Neural cell (in vitro differentiated cells): ENCODE data around the gene PTN. TPM values are rescaled to one million over a fixed set of nuclear protein-coding genes. Genes with fewer than 3 reads are reported as not detected.

Experiments
- H2AFZ ChIP-seq: fragments of 200-600, 300-800 bp; sonication (generic), shearing (Covaris generic); 2 replicates; pipeline ENCODE4 v1.6.0; 2014; ENCODE audit warnings: low read depth, mild to moderate bottlenecking, antibody characterized with exemption, low read length, moderate library complexity
- H3F3A ChIP-seq: fragments of 200-600 bp; shearing (Covaris generic); 2 replicates; pipeline ENCODE4 v1.6.1; 2016; ENCODE audit warnings: mild to moderate bottlenecking, moderate library complexity, mixed read lengths, antibody characterized with exemption, low read length; ENCODE audit not compliant: insufficient read depth, poor library complexity, severe bottlenecking
- H3K27ac ChIP-seq: fragments of 200-600, 300-800 bp; sonication (generic), shearing (Covaris generic); 2 replicates; pipeline ENCODE4 v1.5.1; 2014; ENCODE audit warnings: mild to moderate bottlenecking, low read length, moderate library complexity
- H3K27me3 ChIP-seq: fragments of 300-800, 200-600 bp; sonication (generic), shearing (Covaris generic); 2 replicates; pipeline ENCODE4 v1.6.0; 2014; ENCODE audit warnings: mild to moderate bottlenecking, low read depth, low read length, moderate library complexity; ENCODE audit not compliant: insufficient read depth
- H3K36me3 ChIP-seq: fragments of 300-800, 200-600 bp; sonication (generic), shearing (Covaris generic); 2 replicates; pipeline ENCODE4 v1.5.1; 2014; ENCODE audit warnings: mild to moderate bottlenecking, antibody characterized with exemption, low read length, moderate library complexity; ENCODE audit not compliant: insufficient read depth
- H3K4me2 ChIP-seq: fragments of 300-800, 200-600 bp; sonication (generic), shearing (Covaris generic); 2 replicates; pipeline ENCODE4 v1.6.0; 2014; ENCODE audit warnings: mild to moderate bottlenecking, low read length
- H3K4me3 ChIP-seq: fragments of 300-800, 200-600 bp; sonication (generic), shearing (Covaris generic); 2 replicates; pipeline ENCODE4 v1.5.1; 2014; ENCODE audit warnings: mild to moderate bottlenecking, low read length, moderate library complexity
- H3K79me2 ChIP-seq: fragments of 200-600 bp; shearing (Covaris generic); replicated peaks from 2 replicates; pipeline ENCODE4 v1.6.0; 2014; ENCODE audit warnings: mild to moderate bottlenecking, low read length, moderate library complexity; ENCODE audit not compliant: insufficient read depth
- H3K9ac ChIP-seq: fragments of 300-800, 200-600 bp; sonication (generic), shearing (Covaris generic); 2 replicates; pipeline ENCODE4 v1.6.1; 2016; ENCODE audit warnings: mild to moderate bottlenecking, low read length, mixed read lengths
- H3K9me2 ChIP-seq: fragments of 200-600 bp; shearing (Covaris generic); 2 replicates; pipeline ENCODE4 v1.6.1; 2016; ENCODE audit warnings: mild to moderate bottlenecking, low read length, mixed read lengths; ENCODE audit not compliant: insufficient read depth
- H3K9me3 ChIP-seq: fragments of 200-600, 300-800 bp; sonication (generic), shearing (Covaris generic); 2 replicates; pipeline ENCODE4 v1.6.1; 2016; ENCODE audit warnings: mild to moderate bottlenecking, mixed run types, low read length, moderate library complexity, mixed read lengths
- H4K20me1 ChIP-seq: fragments of 200-600 bp; shearing (Covaris generic); 2 replicates; pipeline ENCODE4 v1.6.1; 2016; ENCODE audit warnings: mild to moderate bottlenecking, mixed run types; ENCODE audit not compliant: insufficient read depth
- CTCF ChIP-seq: fragments of 450-650 bp; IDR thresholded peaks from 2 replicates; pipeline ENCODE4 v1.5.1; 2014; ENCODE audit warnings: antibody characterized with exemption, mild to moderate bottlenecking, moderate library complexity; ENCODE audit not compliant: poor library complexity, severe bottlenecking
- EP300 ChIP-seq: fragments of 450-650 bp; conservative IDR thresholded peaks from 2 replicates; pipeline ENCODE4 v1.6.1; 2014; ENCODE audit warnings: antibody characterized with exemption, mild to moderate bottlenecking, moderate library complexity; ENCODE audit not compliant: poor library complexity, severe bottlenecking
- EZH2 ChIP-seq: fragments of 200-600, 300-800 bp; shearing (Covaris generic), sonication (generic); IDR thresholded peaks from 2 replicates; pipeline ENCODE4 v1.6.1; 2014; ENCODE audit warnings: antibody characterized with exemption, low read length, borderline replicate concordance, mild to moderate bottlenecking; ENCODE audit not compliant: insufficient read depth, poor library complexity, severe bottlenecking
- MXI1 ChIP-seq: fragments of 450-650 bp; conservative IDR thresholded peaks from 2 replicates; pipeline ENCODE4 v1.6.1; 2014; ENCODE audit warnings: antibody characterized with exemption, mild to moderate bottlenecking; ENCODE audit not compliant: poor library complexity, severe bottlenecking
- POLR2AphosphoS5 ChIP-seq: IDR thresholded peaks from 2 replicates; pipeline ENCODE4 v1.6.1; 2012
- RAD21 ChIP-seq: fragments of 450-650 bp; conservative IDR thresholded peaks from 2 replicates; pipeline ENCODE4 v1.6.1; 2014; ENCODE audit warnings: antibody characterized with exemption, mild to moderate bottlenecking, moderate library complexity
- REST ChIP-seq: IDR thresholded peaks from 2 replicates; pipeline ENCODE4 v1.6.1; 2012; ENCODE audit warnings: borderline replicate concordance
- SMC3 ChIP-seq: fragments of 450-650 bp; conservative IDR thresholded peaks from 2 replicates; pipeline ENCODE4 v1.6.1; 2014; ENCODE audit warnings: antibody characterized with exemption, mild to moderate bottlenecking, moderate library complexity; ENCODE audit not compliant: poor library complexity
- TAF1 ChIP-seq: IDR thresholded peaks from 2 replicates; pipeline ENCODE4 v1.6.1; 2012; ENCODE audit warnings: low read depth
- polyA plus RNA-seq: library from polyadenylated mRNA; depleted of rRNA; stranded (reverse); fragments of >200 nt; gene quantifications from 2 replicates; pipeline ENCODE4 v1.2.3, GENCODE V29; 2014

The PTN gene
- polyA plus RNA-seq, 1 donor from 2014 or later = 14.1 TPM

- no peak overlapping the region for H3K27ac ChIP-seq
- no peak overlapping the region for H3K4me2 ChIP-seq
- no peak overlapping the region for H3K9ac ChIP-seq
- no peaks in the 10 kb centered on the region for H3K9me2 ChIP-seq
- peaks cover 12% of the 10 kb centered on the region for H3K9me3 ChIP-seq
- no peaks in the 10 kb centered on the region for H3F3A ChIP-seq
- no peaks in the 10 kb centered on the region for H3K27me3 ChIP-seq
- no peak overlapping the region for H2AFZ ChIP-seq
- no peaks in the 10 kb centered on the region for H4K20me1 ChIP-seq
- TF ChIP-seq TAF1 (no peak), REST (no peak), POLR2AphosphoS5 (no peak), RAD21 (no peak), SMC3 (no peak)
- no peak overlapping the region for H3K4me3 ChIP-seq
- no peaks in the 10 kb centered on the region for H3K79me2 ChIP-seq
- no peaks in the 10 kb centered on the region for H3K36me3 ChIP-seq
These were observed 16.6 kb upstream of the PTN start for GRCh38 chr7:137360087-137360679.

GRCh38 chr7:137354961-137355360, 11.4 kb upstream of the PTN start:
- H3K36me3 ChIP-seq = no peaks in the 10 kb centered on the region
- no peak overlapping the region for H3K4me3 ChIP-seq
- H3K27me3 ChIP-seq = no peaks in the 10 kb centered on the region
- H3K9me3 ChIP-seq = no peaks in the 10 kb centered on the region
- H2AFZ ChIP-seq = no peak overlapping the region
- H3K27ac ChIP-seq = no peak overlapping the region
- no peak overlapping the region for H3K4me2 ChIP-seq
- no peaks in the 10 kb centered on the region for H3K9me2 ChIP-seq
- H3F3A ChIP-seq = no peaks in the 10 kb centered on the region
- TF ChIP-seq REST = no peak
- TF ChIP-seq EP300 = no peak
- TF ChIP-seq CTCF = no peak
- no peak for TF ChIP-seq SMC3
- no peak for TF ChIP-seq POLR2AphosphoS5
- TF ChIP-seq RAD21 = no peak
- no peak for TF ChIP-seq MXI1
- no peak for TF ChIP-seq EZH2
- no peak for TF ChIP-seq TAF1
- H3K9ac ChIP-seq = no peak overlapping the region
- no peaks in the 10 kb centered on the region for H4K20me1 ChIP-seq
- H3K79me2 ChIP-seq = no peaks in the 10 kb centered on the region
